HUES64 (cell line): ENCODE results near the gene ZPLD1.

ENCODE experiments used
- H3K27ac ChIP-seq: 2 replicates; pipeline ENCODE4 v1.7.0; 2013; ENCODE audit warnings: low read depth, low read length, inconsistent platforms
- H3K27me3 ChIP-seq: 2 replicates; pipeline ENCODE4 v1.6.1; 2013; ENCODE audit warnings: mild to moderate bottlenecking, low read length; ENCODE audit not compliant: insufficient read depth
- H3K36me3 ChIP-seq: 2 replicates; pipeline ENCODE4 v1.6.1; 2013; ENCODE audit warnings: mild to moderate bottlenecking, low read length; ENCODE audit not compliant: insufficient read depth
- H3K4me1 ChIP-seq: 2 replicates; pipeline ENCODE4 v1.6.1; 2013; ENCODE audit warnings: mild to moderate bottlenecking, low read length, moderate library complexity; ENCODE audit not compliant: insufficient read depth
- H3K4me3 ChIP-seq: 2 replicates; pipeline ENCODE4 v1.5.1; 2013; ENCODE audit warnings: mild to moderate bottlenecking, low read length, moderate library complexity
- H3K9ac ChIP-seq: 2 replicates; pipeline ENCODE4 v1.6.1; 2013; ENCODE audit warnings: mild to moderate bottlenecking, low read depth, low read length
- H3K9me3 ChIP-seq: 2 replicates; pipeline ENCODE4 v1.6.1; 2013; ENCODE audit warnings: low read depth, low read length; ENCODE audit not compliant: insufficient read depth
- WGBS: fragments of 150-250, 120-280 bp; methylation state at CpG from one replicate; pipeline ENCODE4 v1.1.7; 2013; ENCODE audit warnings: missing lambda C conversion rate; 5-methylcytosine and 5-hydroxymethylcytosine counted together

ZPLD1 gene

DNA sequence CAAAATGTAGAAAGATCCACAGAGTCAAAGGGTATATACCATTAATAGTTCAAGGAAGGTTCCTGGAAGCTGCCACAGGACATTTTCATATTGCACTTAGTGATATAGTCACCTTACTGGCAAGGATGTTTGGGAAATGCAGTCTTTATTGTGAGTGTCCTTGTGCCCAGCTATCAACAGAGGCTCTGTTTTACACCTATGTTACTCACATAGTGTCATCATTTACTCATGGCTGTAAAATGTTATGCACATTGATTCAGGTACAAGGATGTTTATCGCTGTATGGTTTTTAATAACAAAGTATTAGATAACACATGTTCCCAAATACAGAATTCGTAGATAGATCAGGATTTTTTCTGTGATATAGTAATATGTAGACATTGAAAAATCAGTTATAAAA is 50.9 kb downstream of the ZPLD1 start:
- WGBS: no CpG with 5 or more reads among the region's 2 CpGs

DNA sequence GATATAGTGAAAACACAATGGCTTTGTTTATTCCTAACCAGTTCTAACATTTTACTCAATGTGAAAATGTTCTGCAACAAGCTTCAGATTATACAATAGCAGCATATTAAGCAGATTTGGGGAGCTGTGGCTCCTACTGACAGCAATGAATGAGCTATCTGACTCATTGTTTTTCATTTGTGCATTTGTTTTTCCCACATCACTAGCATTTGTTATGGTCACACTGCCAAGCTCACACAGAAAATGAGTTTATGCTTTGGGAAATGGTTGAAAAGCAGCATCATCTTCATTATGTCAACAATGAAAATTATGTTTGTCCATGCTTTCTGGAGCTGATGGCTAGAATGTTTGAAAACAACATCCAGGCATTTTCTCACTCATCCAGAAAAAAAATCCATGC is 53.5 kb downstream of the ZPLD1 start:
- Histone ChIP-seq H3K4me1 (no peaks in the 10 kb centered on the region), H3K27me3 (no peaks in the 10 kb centered on the region), H3K9me3 (peaks cover 12% of the 10 kb centered on the region), H3K4me3 (no peak overlapping the region), H3K36me3 (no peaks in the 10 kb centered on the region), H3K27ac (no peak overlapping the region), H3K9ac (no peak overlapping the region)

More for the DNA sequence above, 50.9 kb downstream of the ZPLD1 start:
- H3K9ac ChIP-seq: no peak overlapping the region
- H3K27me3 ChIP-seq: no peaks in the 10 kb centered on the region
- H3K4me1 ChIP-seq: no peaks in the 10 kb centered on the region
- H3K4me3 ChIP-seq: no peak overlapping the region
- H3K36me3 ChIP-seq: no peaks in the 10 kb centered on the region
- H3K9me3 ChIP-seq: peaks cover 8% of the 10 kb centered on the region
- H3K27ac ChIP-seq: no peak overlapping the region

DNA sequence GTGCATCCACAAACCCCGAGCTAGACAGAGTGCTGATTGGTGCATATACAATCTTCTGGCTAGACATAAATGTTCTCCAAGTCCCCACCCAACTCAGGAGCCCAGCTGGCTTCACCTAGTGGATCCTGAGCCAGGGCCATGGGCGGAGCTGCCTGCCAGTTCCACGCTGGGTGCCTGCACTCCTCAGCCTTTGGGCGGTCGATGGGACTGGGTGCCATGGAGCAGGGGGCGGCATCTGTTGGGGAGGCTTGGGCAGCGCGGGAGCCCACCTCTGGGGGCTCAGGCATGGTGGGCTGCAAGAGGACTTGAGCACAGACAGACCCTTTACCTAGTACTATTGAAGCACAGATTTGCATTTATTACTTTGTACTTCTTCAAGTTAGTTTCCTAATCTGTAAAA is 57.5 kb downstream of the ZPLD1 start:
- H3K27ac ChIP-seq: no peak overlapping the region
- 0 out of 2 replicates have a peak, but pooled peaks cover 4% of the 10 kb centered on the region for H3K9me3 ChIP-seq
- H3K9ac ChIP-seq: no peak overlapping the region
- no peak overlapping the region for H3K4me3 ChIP-seq
- H3K36me3 ChIP-seq: no peaks in the 10 kb centered on the region
- WGBS: 96% methylated on average over 8 of the region's 8 CpGs
- no peaks in the 10 kb centered on the region for H3K4me1 ChIP-seq
- no peaks in the 10 kb centered on the region for H3K27me3 ChIP-seq

- Histone ChIP-seq H3K9me3 (no peaks in the 10 kb centered on the region), H3K36me3 (no peaks in the 10 kb centered on the region), H3K4me3 (no peak overlapping the region), H3K27ac (no peak overlapping the region), H3K9ac (no peak overlapping the region), H3K27me3 (no peaks in the 10 kb centered on the region), H3K4me1 (no peaks in the 10 kb centered on the region)
- WGBS: 86% methylated on average over 1 of the region's 3 CpGs
Observed at GRCh38 chr3:102497571-102497970, 62.8 kb downstream of the ZPLD1 start.

DNA sequence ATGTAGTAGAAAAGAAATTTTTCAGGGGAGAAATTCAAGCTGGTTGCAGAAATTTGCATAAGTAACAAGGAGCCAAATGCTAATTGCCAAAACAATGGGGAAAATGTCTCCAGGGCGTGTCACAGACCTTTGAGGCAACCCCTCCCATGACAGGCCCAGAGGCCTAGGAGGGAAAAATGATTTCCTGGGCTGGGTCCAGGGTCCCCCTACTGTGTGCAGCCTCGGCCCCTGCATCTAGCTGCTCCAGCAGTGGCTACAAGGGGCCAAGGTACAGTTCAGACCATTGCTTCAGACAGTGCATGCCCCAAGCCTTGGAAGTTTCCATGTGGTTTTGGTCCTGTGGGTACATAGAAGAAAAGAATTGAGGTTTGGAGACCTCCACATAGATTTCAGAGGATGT is 70.7 kb downstream of the ZPLD1 start:
- 95% methylated on average over 2 of the region's 2 CpGs for WGBS

DNA sequence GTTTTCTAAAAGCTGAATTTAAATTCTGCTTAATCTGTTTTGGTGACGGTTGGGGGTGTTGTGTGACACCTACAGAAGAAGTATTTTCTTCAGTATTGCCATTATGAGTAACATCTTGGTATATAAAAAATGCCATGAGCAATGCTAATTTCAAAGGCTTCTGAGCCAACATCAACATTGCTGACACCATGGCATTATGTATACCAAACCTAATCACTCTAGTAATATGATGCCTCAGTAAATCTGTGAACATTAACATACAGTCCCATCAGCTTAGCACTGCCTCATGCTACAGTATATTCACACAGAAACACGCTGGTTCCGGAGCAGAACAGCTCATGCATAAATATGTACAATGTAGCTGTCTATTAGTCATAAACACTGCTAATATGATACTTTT is 75.8 kb downstream of the ZPLD1 start:
- no peak overlapping the region for H3K27ac ChIP-seq
- H3K9ac ChIP-seq: no peak overlapping the region
- no peak overlapping the region for H3K4me3 ChIP-seq
- peaks cover 4% of the 10 kb centered on the region; the same call in 1 of the 2 replicates for H3K9me3 ChIP-seq
- H3K36me3 ChIP-seq: no peaks in the 10 kb centered on the region
- WGBS: 96% methylated on average over 2 of the region's 3 CpGs
- H3K4me1 ChIP-seq: no peaks in the 10 kb centered on the region
- no peaks in the 10 kb centered on the region for H3K27me3 ChIP-seq

More for the DNA sequence above, 70.7 kb downstream of the ZPLD1 start:
- no peak overlapping the region for H3K9ac ChIP-seq
- H3K27me3 ChIP-seq: no peaks in the 10 kb centered on the region
- H3K36me3 ChIP-seq: no peaks in the 10 kb centered on the region
- H3K4me3 ChIP-seq: no peak overlapping the region
- H3K9me3 ChIP-seq: peaks cover 9% of the 10 kb centered on the region
- no peaks in the 10 kb centered on the region for H3K4me1 ChIP-seq
- H3K27ac ChIP-seq: no peak overlapping the region

DNA sequence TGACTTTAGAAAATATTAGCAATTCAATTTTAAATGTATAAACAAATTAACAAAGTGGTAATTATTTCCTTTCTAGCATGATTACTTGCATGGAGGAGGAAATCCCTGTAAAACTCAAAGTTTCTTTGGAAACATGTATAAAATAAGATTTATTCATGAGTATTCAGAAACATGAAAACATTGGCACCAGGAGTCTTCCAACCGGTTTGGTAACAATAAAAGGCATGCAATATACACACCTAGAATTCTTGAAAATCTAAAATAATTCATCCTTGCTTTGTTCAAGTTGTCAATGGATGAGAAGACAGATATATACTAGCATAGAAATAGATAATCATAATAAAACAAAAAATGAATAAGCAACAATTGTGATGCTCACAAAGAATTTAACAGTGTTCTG is 76.4 kb downstream of the ZPLD1 start:
- no peaks in the 10 kb centered on the region for H3K36me3 ChIP-seq
- H3K4me3 ChIP-seq: no peak overlapping the region
- 0 out of 2 replicates have a peak, but pooled peaks cover under 1% of the 10 kb centered on the region for H3K9me3 ChIP-seq
- H3K9ac ChIP-seq: no peak overlapping the region
- WGBS: 100% methylated on average over 1 of the region's 1 CpG
- no peaks in the 10 kb centered on the region for H3K27me3 ChIP-seq
- H3K4me1 ChIP-seq: no peaks in the 10 kb centered on the region
- no peak overlapping the region for H3K27ac ChIP-seq

DNA sequence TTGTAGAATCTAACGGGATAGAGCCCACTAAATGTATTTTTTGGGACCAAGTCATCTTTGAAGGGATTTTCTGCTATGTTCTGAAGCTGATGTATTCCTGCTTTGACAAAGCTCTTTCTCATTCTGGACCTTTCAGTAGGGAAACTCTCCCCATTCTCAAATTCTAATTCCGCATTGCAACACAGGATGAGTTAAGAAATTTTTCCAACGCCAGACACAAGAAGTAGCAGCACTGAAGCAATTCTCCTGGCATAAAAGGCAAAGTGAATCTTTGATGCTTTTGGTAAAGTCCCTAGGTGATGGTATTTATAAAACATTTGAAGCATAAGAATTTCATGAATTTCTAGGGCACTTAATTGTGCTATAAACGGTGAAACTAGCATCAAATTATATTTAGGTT is 76.8 kb downstream of the ZPLD1 start:
- no peak overlapping the region for H3K4me3 ChIP-seq
- no peaks in the 10 kb centered on the region for H3K27me3 ChIP-seq
- no peak overlapping the region for H3K27ac ChIP-seq
- H3K4me1 ChIP-seq: no peaks in the 10 kb centered on the region
- H3K9me3 ChIP-seq: no peaks in the 10 kb centered on the region
- H3K36me3 ChIP-seq: no peaks in the 10 kb centered on the region
- no peak overlapping the region for H3K9ac ChIP-seq
- 100% methylated on average over 3 of the region's 4 CpGs for WGBS

DNA sequence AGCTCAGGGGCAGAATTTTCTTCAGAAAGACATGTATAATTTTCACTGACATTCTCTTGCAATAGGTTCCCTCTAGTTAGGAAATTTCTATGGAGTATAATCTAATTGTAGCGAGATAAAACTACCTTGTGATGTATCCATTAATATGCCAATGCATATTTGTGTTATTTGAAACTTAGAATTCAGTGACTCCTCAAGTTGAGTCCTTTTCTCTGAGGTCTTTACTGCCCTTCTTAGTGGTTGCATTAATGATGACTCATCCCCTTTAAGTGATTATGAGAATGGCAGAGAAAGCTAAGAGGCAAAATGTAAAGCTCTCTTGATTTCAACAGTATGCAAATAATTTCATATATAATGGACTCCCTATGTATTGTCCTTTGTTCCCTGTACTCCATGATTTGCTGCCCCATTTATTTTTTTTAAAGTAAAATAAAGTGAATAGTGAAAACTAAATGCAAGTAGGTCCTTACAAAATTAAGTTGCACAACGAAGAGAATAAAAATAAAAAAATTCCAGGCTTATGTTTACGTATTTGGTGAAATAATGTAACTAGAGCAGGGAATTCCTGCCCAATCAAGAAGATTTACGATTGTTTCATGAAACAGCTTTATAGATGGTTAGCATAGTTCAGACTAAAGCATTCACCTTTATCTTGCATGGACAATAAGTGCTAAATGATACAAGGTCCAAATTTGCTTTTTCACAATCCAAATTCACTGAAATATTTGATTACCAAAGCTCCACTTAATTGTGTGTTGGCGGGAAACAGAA is 78.1 kb downstream of the ZPLD1 start:
- Histone ChIP-seq H3K36me3 (no peaks in the 10 kb centered on the region), H3K4me1 (no peaks in the 10 kb centered on the region), H3K9ac (no peak overlapping the region), H3K9me3 (no peaks in the 10 kb centered on the region), H3K27ac (no peak overlapping the region), H3K4me3 (no peak overlapping the region), H3K27me3 (no peaks in the 10 kb centered on the region)
- WGBS: 94% methylated on average over 5 of the region's 5 CpGs

DNA sequence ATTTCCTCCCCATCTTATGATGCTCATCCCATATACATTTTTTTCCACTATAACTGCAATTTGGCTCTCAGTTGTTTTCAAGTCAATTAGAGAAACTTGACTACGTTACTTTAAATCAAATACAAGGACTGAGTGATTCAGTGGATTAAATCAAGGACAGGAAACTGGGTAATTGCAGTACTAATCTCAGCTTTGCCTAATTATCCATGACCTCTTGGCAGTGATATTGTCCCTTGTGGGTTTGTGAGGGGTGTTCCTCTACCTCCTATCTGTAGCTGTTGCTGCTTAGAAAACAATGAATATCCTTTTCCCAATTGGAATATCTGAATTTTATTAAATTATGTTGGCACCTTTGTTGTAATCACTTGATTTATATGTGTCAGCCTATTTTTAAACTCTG is 79.4 kb downstream of the ZPLD1 start:
- Histone ChIP-seq H3K9ac (no peak overlapping the region), H3K36me3 (no peaks in the 10 kb centered on the region), H3K4me1 (no peaks in the 10 kb centered on the region), H3K27me3 (no peaks in the 10 kb centered on the region), H3K4me3 (no peak overlapping the region), H3K9me3 (no peaks in the 10 kb centered on the region), H3K27ac (no peak overlapping the region)
- 100% methylated on average over 1 of the region's 1 CpG for WGBS

- no peak overlapping the region for H3K4me3 ChIP-seq
- no peaks in the 10 kb centered on the region for H3K27me3 ChIP-seq
- 100% methylated on average over 2 of the region's 4 CpGs for WGBS
- no peaks in the 10 kb centered on the region for H3K4me1 ChIP-seq
- H3K9ac ChIP-seq: no peak overlapping the region
- H3K9me3 ChIP-seq: no peaks in the 10 kb centered on the region
- no peaks in the 10 kb centered on the region for H3K36me3 ChIP-seq
- no peak overlapping the region for H3K27ac ChIP-seq
Observed at GRCh38 chr3:102521246-102521645, 86.4 kb downstream of the ZPLD1 start.

DNA sequence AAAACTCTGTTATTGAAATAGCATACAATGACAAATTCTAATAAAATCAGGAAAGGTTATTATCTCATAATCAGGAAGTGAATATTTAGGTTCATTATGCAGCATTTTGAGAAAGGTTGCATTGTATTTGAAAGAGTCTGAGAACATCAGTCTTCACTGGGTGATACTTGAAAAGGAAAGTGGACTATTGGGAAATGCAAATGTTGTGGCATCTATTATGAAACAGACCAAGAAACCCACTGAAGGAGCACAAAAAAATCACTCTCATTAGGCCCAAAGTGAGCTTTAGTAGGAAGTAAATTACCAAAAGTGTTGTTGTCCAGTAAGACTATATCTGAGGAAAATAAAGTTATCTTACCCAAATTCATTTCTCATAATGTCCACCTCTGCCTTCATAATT is 90.8 kb downstream of the ZPLD1 start:
- Histone ChIP-seq H3K27ac (no peak overlapping the region), H3K9ac (no peak overlapping the region), H3K36me3 (no peaks in the 10 kb centered on the region), H3K9me3 (no peaks in the 10 kb centered on the region), H3K4me1 (no peaks in the 10 kb centered on the region), H3K4me3 (no peak overlapping the region), H3K27me3 (no peaks in the 10 kb centered on the region)
